Astrocyte of the spinal cord (primary cell): Measurements from ENCODE around the gene TAF1C.

Experiments
- DNase-seq: peaks from one replicate; pipeline ENCODE4 v3.0.0; 2011; ENCODE audit warnings: low read depth, low spot score
- H3K4me3 ChIP-seq: 2 replicates; pipeline ENCODE4 v1.5.1; 2011; ENCODE audit warnings: low read depth, mild to moderate bottlenecking, low read length, moderate library complexity
- CTCF ChIP-seq: IDR thresholded peaks from 2 replicates; pipeline ENCODE4 v1.5.1; 2012; ENCODE audit warnings: low read depth, mild to moderate bottlenecking, low read length, inconsistent platforms
- in situ Hi-C: cut with HindIII; loops from 2 replicates; pipeline ENCODE4 v1.10.0; 2017; ENCODE audit warnings: low sequenced_read_pairs

TAF1C gene

GRCh38 chr16:84136331-84137125 is 50.3 kb downstream of the TAF1C start:
- in situ Hi-C loops: no loop called here
- H3K4me3 ChIP-seq: no peak overlapping the region
- DNase-seq: peak; percentile 17
- no peak for TF ChIP-seq CTCF

GRCh38 chr16:84132527-84133285 is 54.2 kb downstream of the TAF1C start:
- no peak for TF ChIP-seq CTCF
- DNase-seq: no peak
- in situ Hi-C loops: no loop called here
- H3K4me3 ChIP-seq: no peak overlapping the region

GRCh38 chr16:84131117-84131516 is 55.7 kb downstream of the TAF1C start:
- no peak for TF ChIP-seq CTCF
- in situ Hi-C loops: no loop called here
- DNase-seq: no peak
- no peak overlapping the region for H3K4me3 ChIP-seq
